ENCODE measurements around the gene OAF.

The OAF gene

GRCh38 chr11:120196826-120197225 lies 14.0 kb upstream of the OAF start:
- Histone ChIP-seq H3K9ac (ENCODE audit: low read depth, low read length) (no peak overlapping the region), H3K36me3 (ENCODE audit: insufficient read depth, low read depth, low read length) (no peaks in the 10 kb centered on the region), H3K27me3 (ENCODE audit: insufficient read depth, low read length) (peaks cover 76% of the 10 kb centered on the region), H3K9me3 (ENCODE audit: insufficient read depth, low read depth, low read length) (no peaks in the 10 kb centered on the region), H3K27ac (ENCODE audit: low read length) (no peak overlapping the region), H3K4me1 (ENCODE audit: insufficient read depth, low read length) (peaks cover 12% of the 10 kb centered on the region; the same call in 1 of the 2 replicates), H3K4me3 (ENCODE audit: low read length) (no peak overlapping the region)

GRCh38 chr11:120197251-120197891 lies 13.5 kb upstream of the OAF start:
- Histone ChIP-seq H3K36me3 (ENCODE audit: insufficient read depth, low read depth, low read length) (no peaks in the 10 kb centered on the region), H3K9ac (ENCODE audit: low read depth, low read length) (no peak overlapping the region), H3K9me3 (ENCODE audit: insufficient read depth, low read depth, low read length) (no peaks in the 10 kb centered on the region), H3K4me3 (ENCODE audit: low read length) (no peak overlapping the region), H3K27me3 (ENCODE audit: insufficient read depth, low read length) (peaks cover 81% of the 10 kb centered on the region), H3K27ac (ENCODE audit: low read length) (no peak overlapping the region), H3K4me1 (ENCODE audit: insufficient read depth, low read length) (peaks cover 12% of the 10 kb centered on the region; the same call in 1 of the 2 replicates)

DNA sequence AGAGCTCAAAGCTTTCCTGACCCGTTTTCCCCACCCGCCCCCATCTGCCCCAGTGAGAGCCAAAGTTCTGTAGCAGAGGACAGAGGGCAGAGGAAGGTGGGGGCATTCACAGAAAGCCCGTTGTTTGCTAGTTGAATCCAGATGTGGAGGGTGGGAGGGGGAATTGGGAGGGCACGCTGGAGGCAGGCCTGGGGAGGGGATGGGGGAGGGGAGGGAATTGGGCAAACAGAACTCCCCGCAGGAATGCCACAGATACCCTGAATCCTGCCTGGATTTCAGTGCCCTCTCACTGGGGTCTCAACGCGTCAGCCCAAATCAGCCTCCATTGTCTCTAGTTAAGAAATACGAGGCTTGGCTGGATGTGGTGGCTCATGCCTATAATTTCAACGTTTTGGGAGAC lies 12.9 kb upstream of the OAF start:
- Histone ChIP-seq H3K4me3 (ENCODE audit: low read length) (no peak overlapping the region), H3K9me3 (ENCODE audit: insufficient read depth, low read depth, low read length) (no peaks in the 10 kb centered on the region), H3K36me3 (ENCODE audit: insufficient read depth, low read depth, low read length) (no peaks in the 10 kb centered on the region), H3K9ac (ENCODE audit: low read depth, low read length) (no peak overlapping the region), H3K4me1 (ENCODE audit: insufficient read depth, low read length) (peaks cover 12% of the 10 kb centered on the region; the same call in 1 of the 2 replicates), H3K27ac (ENCODE audit: low read length) (no peak overlapping the region), H3K27me3 (ENCODE audit: insufficient read depth, low read length) (peaks cover 82% of the 10 kb centered on the region)

GRCh38 chr11:120198403-120198786 lies 12.4 kb upstream of the OAF start:
- H3K27ac ChIP-seq (ENCODE audit: low read length), result no peak overlapping the region
- peaks cover 12% of the 10 kb centered on the region; the same call in 1 of the 2 replicates for H3K4me1 ChIP-seq (ENCODE audit: insufficient read depth, low read length)
- no peak overlapping the region for H3K4me3 ChIP-seq (ENCODE audit: low read length)
- H3K9me3 ChIP-seq (ENCODE audit: insufficient read depth, low read depth, low read length), result no peaks in the 10 kb centered on the region
- no peaks in the 10 kb centered on the region for H3K36me3 ChIP-seq (ENCODE audit: insufficient read depth, low read depth, low read length)
- H3K27me3 ChIP-seq (ENCODE audit: insufficient read depth, low read length), result peaks cover 83% of the 10 kb centered on the region
- H3K9ac ChIP-seq (ENCODE audit: low read depth, low read length), result no peak overlapping the region

- Histone ChIP-seq H3K9ac (ENCODE audit: low read depth, low read length) (no peak overlapping the region), H3K9me3 (ENCODE audit: insufficient read depth, low read depth, low read length) (no peaks in the 10 kb centered on the region), H3K27ac (ENCODE audit: low read length) (no peak overlapping the region), H3K4me3 (ENCODE audit: low read length) (no peak overlapping the region), H3K36me3 (ENCODE audit: insufficient read depth, low read depth, low read length) (no peaks in the 10 kb centered on the region), H3K27me3 (ENCODE audit: insufficient read depth, low read length) (peaks cover 88% of the 10 kb centered on the region), H3K4me1 (ENCODE audit: insufficient read depth, low read length) (peaks cover 12% of the 10 kb centered on the region; the same call in 1 of the 2 replicates)
Observed at GRCh38 chr11:120198787-120199469, 11.9 kb upstream of the OAF start.

- Histone ChIP-seq H3K27ac (ENCODE audit: low read length) (no peak overlapping the region), H3K36me3 (ENCODE audit: insufficient read depth, low read depth, low read length) (no peaks in the 10 kb centered on the region), H3K4me1 (ENCODE audit: insufficient read depth, low read length) (peaks cover 12% of the 10 kb centered on the region; the same call in 1 of the 2 replicates), H3K9me3 (ENCODE audit: insufficient read depth, low read depth, low read length) (no peaks in the 10 kb centered on the region), H3K9ac (ENCODE audit: low read depth, low read length) (no peak overlapping the region), H3K4me3 (ENCODE audit: low read length) (no peak overlapping the region), H3K27me3 (ENCODE audit: insufficient read depth, low read length) (peaks cover 85% of the 10 kb centered on the region)
Observed at GRCh38 chr11:120199613-120200012, 11.2 kb upstream of the OAF start.

DNA sequence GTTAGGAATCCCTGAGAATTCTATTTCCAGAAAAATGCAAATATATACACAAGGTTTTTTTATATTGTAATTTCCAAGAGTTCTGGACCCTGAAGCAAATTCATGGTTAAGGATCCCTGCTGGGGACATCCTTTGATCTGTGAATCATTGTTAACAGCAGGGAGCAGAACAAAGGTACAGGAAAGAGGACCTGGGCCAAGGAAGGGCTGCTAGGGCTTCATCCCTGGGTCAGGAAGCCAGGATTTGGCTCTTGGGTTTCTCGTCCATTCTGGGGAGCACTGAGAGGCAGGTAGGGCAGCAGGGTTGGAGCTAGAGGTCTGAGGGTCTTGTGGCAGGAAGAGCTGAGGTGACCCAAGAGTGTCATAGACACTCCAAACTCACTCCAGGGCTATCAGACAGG lies 10.2 kb upstream of the OAF start:
- no peaks in the 10 kb centered on the region for H3K9me3 ChIP-seq (ENCODE audit: insufficient read depth, low read depth, low read length)
- no peaks in the 10 kb centered on the region for H3K36me3 ChIP-seq (ENCODE audit: insufficient read depth, low read depth, low read length)
- H3K27ac ChIP-seq (ENCODE audit: low read length), result no peak overlapping the region
- no peak overlapping the region for H3K9ac ChIP-seq (ENCODE audit: low read depth, low read length)
- peaks cover 86% of the 10 kb centered on the region for H3K27me3 ChIP-seq (ENCODE audit: insufficient read depth, low read length)
- no peak overlapping the region for H3K4me3 ChIP-seq (ENCODE audit: low read length)
- H3K4me1 ChIP-seq (ENCODE audit: insufficient read depth, low read length), result peaks cover 12% of the 10 kb centered on the region; the same call in 1 of the 2 replicates

- H3K4me3 ChIP-seq (ENCODE audit: low read length), result no peak overlapping the region
- peaks cover 10% of the 10 kb centered on the region; the same call in 1 of the 2 replicates for H3K4me1 ChIP-seq (ENCODE audit: insufficient read depth, low read length)
- no peak overlapping the region for H3K9ac ChIP-seq (ENCODE audit: low read depth, low read length)
- no peak overlapping the region for H3K27ac ChIP-seq (ENCODE audit: low read length)
- peaks cover 86% of the 10 kb centered on the region for H3K27me3 ChIP-seq (ENCODE audit: insufficient read depth, low read length)
- no peaks in the 10 kb centered on the region for H3K36me3 ChIP-seq (ENCODE audit: insufficient read depth, low read depth, low read length)
- H3K9me3 ChIP-seq (ENCODE audit: insufficient read depth, low read depth, low read length), result no peaks in the 10 kb centered on the region
Observed at GRCh38 chr11:120201653-120202052, 9.2 kb upstream of the OAF start.

- Histone ChIP-seq H3K9me3 (ENCODE audit: insufficient read depth, low read depth, low read length) (no peaks in the 10 kb centered on the region), H3K4me3 (ENCODE audit: low read length) (no peak overlapping the region), H3K36me3 (ENCODE audit: insufficient read depth, low read depth, low read length) (no peaks in the 10 kb centered on the region), H3K27me3 (ENCODE audit: insufficient read depth, low read length) (peaks cover 88% of the 10 kb centered on the region), H3K4me1 (ENCODE audit: insufficient read depth, low read length) (no peaks in the 10 kb centered on the region), H3K9ac (ENCODE audit: low read depth, low read length) (no peak overlapping the region), H3K27ac (ENCODE audit: low read length) (no peak overlapping the region)
Observed at GRCh38 chr11:120203626-120204025, 7.2 kb upstream of the OAF start.

- no peak overlapping the region for H3K27ac ChIP-seq (ENCODE audit: low read length)
- H3K36me3 ChIP-seq (ENCODE audit: insufficient read depth, low read depth, low read length), result no peaks in the 10 kb centered on the region
- no peaks in the 10 kb centered on the region for H3K9me3 ChIP-seq (ENCODE audit: insufficient read depth, low read depth, low read length)
- H3K27me3 ChIP-seq (ENCODE audit: insufficient read depth, low read length), result peaks cover 86% of the 10 kb centered on the region
- H3K9ac ChIP-seq (ENCODE audit: low read depth, low read length), result no peak overlapping the region
- no peak overlapping the region for H3K4me3 ChIP-seq (ENCODE audit: low read length)
- H3K4me1 ChIP-seq (ENCODE audit: insufficient read depth, low read length), result peaks cover 4% of the 10 kb centered on the region; the same call in 1 of the 2 replicates
Observed at GRCh38 chr11:120205596-120206161, 5.2 kb upstream of the OAF start.

GRCh38 chr11:120207512-120207911 lies 3.3 kb upstream of the OAF start:
- H3K36me3 ChIP-seq (ENCODE audit: insufficient read depth, low read depth, low read length), result no peaks in the 10 kb centered on the region
- no peak overlapping the region for H3K9ac ChIP-seq (ENCODE audit: low read depth, low read length)
- H3K27ac ChIP-seq (ENCODE audit: low read length), result no peak overlapping the region
- peaks cover 85% of the 10 kb centered on the region for H3K27me3 ChIP-seq (ENCODE audit: insufficient read depth, low read length)
- H3K9me3 ChIP-seq (ENCODE audit: insufficient read depth, low read depth, low read length), result no peaks in the 10 kb centered on the region
- peaks cover 4% of the 10 kb centered on the region; the same call in 1 of the 2 replicates for H3K4me1 ChIP-seq (ENCODE audit: insufficient read depth, low read length)
- no peak overlapping the region for H3K4me3 ChIP-seq (ENCODE audit: low read length)

- H3K9ac ChIP-seq (ENCODE audit: low read depth, low read length), result no peak overlapping the region
- no peak overlapping the region for H3K27ac ChIP-seq (ENCODE audit: low read length)
- H3K36me3 ChIP-seq (ENCODE audit: insufficient read depth, low read depth, low read length), result no peaks in the 10 kb centered on the region
- peaks cover 90% of the 10 kb centered on the region for H3K27me3 ChIP-seq (ENCODE audit: insufficient read depth, low read length)
- H3K9me3 ChIP-seq (ENCODE audit: insufficient read depth, low read depth, low read length), result no peaks in the 10 kb centered on the region
- H3K4me1 ChIP-seq (ENCODE audit: insufficient read depth, low read length), result peaks cover 9% of the 10 kb centered on the region; the same call in 1 of the 2 replicates
- no peak overlapping the region for H3K4me3 ChIP-seq (ENCODE audit: low read length)
Observed at GRCh38 chr11:120208001-120208441, 2.8 kb upstream of the OAF start.
